Pulmonary artery endothelial cell (primary cell): ENCODE data around the gene TESPA1. TPM values are rescaled to one million over a fixed set of nuclear protein-coding genes. Genes with fewer than 3 reads are reported as not detected.
A peak's percentile ranks its signal among the peaks of the same experiment; 100 is the strongest.
"Not testable (repeated sequence)": the region's sequence is repeated elsewhere in the genome, so short reads cannot be mapped to it uniquely, and the experiment has no call there.

Source experiments
- DNase-seq: peaks from one replicate; pipeline ENCODE4 v3.0.0-alpha.2; 2011; ENCODE audit warnings: low read depth, low spot score
- total RNA-seq: library from RNA; depleted of rRNA; stranded (reverse); fragments of >200 nt; gene quantifications from 2 replicates; pipeline ENCODE4 v1.2.3, GENCODE V29; 2014

Gene TESPA1
- not detected in 2 replicates for total RNA-seq

GRCh38 chr12:54984658-54985376 is at the start of gene TESPA1:
Gene TESPA1, minus strand, starts transcription at chr12:54984762. Its CDS starts 10,200 bp downstream, at chr12:54974562.
- DNase-seq = no peak

DNA sequence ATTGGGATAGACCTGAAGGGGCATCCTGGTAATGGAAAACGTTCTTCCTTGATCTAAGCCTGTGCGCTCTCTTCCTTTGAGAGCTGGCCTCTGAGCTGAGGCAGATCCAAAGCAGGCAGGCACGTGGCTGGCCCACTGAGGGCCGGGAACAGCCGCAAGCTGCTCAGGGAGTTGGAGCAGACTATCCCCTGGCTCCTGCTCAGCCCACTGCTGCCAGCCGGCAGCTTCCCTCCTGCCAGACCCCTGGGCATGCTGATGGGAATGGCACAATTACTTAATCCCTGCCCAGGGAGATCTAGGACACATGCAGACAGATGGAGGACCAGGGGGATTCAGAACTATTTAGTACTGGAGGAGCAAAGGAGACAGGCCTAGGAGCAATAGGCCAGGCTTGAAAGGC is 49.7 kb upstream of the TESPA1 start:
- no peak for DNase-seq

GRCh38 chr12:55025508-55025907 is 40.9 kb upstream of the TESPA1 start:
- no peak for DNase-seq

DNA sequence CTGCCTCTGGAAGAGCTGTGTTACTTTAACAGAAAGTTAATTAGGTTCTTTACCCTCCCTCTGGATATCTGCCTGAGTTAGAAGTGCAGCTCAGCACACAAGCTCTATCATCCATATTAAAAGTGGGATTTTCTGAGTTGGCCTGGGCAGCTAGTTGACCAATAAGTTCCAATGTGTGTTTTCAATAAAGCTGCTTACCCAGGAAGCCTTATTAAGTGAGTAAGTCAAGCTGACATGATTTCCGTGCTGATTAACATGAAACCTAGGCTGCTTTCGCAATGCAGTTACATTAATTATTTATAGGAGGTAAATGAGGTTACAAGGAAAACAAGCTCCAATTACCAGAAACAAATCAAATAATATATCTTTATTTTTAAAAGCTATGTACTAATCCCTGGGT is 40.0 kb upstream of the TESPA1 start:
- DNase-seq = no peak

- DNase-seq = peak; percentile 11
Measured at GRCh38 chr12:55019784-55020183, 35.2 kb upstream of the TESPA1 start, which contains the start of gene NEUROD4. Gene NEUROD4, plus strand, starts transcription at chr12:55019974. Its CDS starts 6,466 bp downstream, at chr12:55026440.

DNA sequence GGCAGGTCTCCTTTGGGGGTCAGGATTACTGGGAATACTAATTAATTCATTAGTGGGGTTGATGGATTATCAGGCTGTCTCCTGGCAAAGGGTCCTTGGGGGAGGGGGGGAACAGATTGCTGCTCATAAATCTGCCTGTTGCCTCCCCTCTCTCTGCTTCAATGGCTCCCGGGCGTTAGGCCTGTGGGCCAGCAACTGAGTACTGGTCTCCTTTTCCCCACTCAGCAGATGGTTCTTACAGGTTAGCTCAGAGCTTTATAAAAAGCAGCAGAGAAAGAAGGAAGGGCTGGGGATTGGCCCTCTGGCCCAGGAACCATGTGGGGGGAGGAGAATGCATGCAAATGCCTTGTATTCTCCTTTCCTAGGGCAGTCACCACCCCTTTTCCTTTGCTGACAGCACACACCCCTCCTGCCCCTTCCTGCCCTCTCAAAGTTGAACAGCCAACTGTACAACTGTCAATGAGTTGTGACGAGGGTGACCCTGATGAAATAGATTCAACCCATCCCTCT is 32.9 kb upstream of the TESPA1 start:
- DNase-seq = no peak

GRCh38 chr12:55008944-55009585 is 24.5 kb upstream of the TESPA1 start:
- DNase-seq = no peak

DNA sequence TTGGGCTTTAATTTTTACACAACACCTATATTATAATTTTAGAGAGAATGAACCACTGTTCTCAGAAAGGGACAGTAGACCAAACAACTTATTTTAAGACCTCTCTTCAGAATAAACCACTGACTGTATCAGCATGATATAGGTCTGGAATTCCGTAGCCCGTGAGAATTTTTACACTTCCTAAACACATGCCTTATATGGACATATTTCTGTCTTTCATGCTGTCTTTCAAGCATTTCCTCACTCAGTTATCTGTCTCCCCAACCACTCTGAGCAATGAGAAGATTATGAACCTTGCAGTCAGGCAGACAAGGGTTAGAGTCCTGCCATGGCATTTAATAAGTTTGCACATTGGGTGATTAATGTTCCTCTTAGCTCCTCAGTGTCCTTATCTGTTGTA is 17.8 kb upstream of the TESPA1 start:
- DNase-seq = no peak

DNA sequence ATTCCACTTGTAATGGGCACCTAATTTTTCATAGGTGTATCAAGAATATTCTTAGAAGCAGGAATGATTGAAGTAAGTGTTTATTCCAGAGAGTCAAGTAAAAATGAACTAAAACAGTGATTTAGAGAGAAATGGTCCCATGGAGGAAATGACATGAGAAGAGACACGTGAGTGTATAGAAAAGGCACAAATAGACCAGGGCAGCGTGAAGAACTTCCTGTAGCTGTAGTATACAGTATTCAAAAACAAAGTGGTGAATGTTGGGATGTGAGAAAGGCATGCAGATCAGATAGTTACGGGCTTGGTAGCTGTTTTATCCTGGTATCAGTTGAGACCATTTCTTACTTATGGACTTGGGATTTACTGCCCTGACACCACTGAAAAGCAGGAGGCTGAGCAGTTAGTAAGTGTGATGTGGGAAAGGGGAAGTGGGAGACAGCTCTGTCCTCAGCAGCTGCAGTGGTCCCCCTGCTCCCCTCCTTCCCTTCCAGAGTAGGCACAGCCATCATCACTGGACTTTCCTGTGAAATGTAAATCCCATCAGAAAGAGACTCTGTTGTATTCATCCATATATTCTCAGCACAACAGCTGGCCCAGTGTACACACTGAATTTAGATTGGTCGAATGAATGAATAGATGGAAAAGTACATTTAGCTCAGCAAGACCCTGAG is 16.8 kb upstream of the TESPA1 start:
- DNase-seq = no peak

DNA sequence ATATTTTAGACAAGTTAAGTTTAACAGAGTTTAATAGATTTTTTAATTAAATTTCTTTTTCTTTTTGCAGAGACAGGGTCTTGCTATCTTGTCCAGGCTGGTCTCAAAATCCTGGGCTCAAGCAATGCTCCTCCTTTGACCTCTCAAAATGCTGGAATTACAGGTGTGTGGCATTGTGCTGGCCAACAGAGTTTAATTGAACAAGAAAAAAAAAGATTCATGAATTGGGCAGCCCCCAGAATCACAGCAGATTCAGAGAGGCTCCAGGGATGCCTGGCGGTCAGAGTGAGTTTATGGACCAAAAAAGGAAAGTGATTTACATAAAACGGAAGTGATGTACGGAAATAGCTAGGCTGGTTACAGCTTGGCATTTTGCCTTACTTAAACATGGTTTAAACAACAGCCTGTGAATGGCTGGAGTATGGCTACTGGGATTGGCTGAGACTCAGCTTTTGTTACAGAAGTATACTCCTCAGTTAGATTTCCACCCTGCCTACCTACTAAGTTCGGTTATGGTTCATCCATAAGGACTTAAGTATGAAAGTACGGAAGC is 14.5 kb upstream of the TESPA1 start:
- no peak for DNase-seq

DNA sequence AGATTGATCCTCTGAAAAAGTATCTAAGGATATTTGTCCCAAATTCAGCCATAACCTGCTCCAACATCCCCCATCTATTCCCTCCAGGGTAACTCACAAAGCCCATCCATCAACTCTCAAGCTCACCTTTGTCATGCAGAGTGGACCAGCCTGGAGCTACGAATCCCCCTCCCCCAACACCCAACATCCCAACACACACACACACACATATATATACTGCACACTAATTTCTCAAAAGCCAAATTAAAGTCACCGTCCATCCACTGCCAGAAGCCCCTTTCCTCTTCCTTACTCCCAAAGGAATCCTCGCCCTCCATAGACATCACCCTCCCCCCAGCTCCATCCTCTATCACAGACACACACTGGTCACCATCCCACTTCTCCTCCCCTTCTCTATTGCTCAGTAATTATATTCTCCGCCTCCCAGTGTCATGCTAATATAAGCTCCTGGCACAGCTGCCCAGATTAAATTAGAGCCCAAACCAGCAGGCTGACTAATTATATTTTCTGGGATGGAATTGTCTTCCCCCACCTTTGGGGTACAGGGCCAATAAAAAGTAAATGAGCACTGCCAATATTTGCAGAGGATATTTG is 13.5 kb upstream of the TESPA1 start:
- no peak for DNase-seq

GRCh38 chr12:54996205-54996604 is 11.6 kb upstream of the TESPA1 start:
- DNase-seq = no peak

DNA sequence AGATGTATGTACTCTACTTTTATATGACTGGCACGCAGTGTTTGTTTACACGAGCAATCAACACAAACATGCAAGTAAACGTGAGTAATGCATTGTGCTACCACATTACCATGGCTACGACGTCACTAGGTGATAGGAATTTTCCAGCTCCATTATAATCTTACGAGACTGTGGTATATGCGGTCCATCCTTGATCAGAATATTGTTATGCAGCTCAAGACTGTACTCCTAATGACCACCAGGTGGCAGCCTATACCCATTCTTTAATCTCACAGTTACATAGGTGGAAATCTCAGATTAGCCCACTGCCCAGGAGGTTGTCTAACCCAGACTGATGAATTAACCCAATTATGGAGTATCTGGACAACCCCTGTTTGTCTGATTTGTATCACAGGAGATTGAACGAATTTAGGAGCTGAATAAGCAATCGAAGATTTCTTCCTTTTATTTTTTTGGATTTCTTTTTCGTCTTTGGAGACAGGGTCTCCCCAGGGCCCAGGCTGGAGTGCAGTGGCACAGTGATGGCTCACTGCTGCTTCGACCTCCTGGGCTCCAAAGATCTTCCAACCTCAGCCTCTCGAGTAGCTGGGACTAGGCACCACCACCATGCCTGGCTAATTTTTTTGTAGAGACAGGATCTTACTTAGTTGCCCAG is 8.7 kb upstream of the TESPA1 start:
- DNase-seq = peak; percentile 15

- DNase-seq = no peak
Measured at GRCh38 chr12:54991991-54992375, 7.4 kb upstream of the TESPA1 start.

- DNase-seq = no peak
Measured at GRCh38 chr12:54991161-54991990, 6.8 kb upstream of the TESPA1 start.

DNA sequence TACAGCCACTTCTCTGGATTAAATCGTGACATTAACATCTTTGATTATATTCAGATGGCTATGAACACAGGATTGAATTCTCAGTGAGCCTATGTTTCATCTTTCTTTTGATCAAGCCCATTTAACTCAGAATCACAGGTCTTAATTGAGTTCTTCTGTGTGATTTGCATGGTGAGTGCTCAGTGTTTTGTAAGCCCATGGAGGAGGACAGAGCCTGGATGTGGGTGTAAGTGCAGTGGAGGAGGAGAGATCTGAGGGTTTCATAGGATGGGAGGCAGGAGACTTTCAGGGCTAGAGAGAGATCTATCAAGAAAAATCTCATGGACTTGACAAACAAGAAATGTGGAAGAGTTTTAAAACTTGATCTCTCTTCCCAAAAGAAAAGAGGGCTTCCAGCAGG is 5.3 kb upstream of the TESPA1 start:
- no peak for DNase-seq

DNA sequence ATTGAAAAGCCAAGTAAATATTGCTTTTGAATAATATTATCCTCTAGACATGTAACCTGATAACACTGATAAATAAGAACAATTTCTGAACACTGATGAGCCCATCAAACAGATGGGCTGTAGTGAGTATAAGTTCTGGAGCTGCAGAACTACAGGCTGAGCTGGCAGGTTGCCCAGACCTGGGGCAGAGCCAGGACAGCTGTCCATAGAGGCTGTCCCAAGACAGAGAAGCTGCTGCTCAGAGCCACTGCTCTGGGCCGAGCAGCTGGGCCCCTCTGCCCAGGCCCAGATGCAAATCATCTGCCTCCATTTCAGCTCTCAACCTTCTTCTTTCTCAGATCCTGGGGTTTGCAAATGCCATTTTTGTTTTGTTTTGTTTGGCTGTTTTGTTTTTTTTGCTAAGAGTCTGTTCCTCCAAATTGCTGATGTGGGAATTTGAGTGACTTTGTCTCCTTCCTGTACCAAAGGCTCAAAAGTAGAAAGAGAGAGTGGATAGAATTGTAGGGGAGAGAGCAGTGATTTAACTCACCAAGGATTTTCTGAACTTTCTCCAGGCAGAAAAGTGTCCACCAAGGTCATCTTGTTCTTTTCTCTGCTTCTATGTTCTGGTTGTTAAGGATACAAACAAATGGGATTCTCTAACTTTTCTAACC is 4.0 kb upstream of the TESPA1 start:
- no peak for DNase-seq

DNA sequence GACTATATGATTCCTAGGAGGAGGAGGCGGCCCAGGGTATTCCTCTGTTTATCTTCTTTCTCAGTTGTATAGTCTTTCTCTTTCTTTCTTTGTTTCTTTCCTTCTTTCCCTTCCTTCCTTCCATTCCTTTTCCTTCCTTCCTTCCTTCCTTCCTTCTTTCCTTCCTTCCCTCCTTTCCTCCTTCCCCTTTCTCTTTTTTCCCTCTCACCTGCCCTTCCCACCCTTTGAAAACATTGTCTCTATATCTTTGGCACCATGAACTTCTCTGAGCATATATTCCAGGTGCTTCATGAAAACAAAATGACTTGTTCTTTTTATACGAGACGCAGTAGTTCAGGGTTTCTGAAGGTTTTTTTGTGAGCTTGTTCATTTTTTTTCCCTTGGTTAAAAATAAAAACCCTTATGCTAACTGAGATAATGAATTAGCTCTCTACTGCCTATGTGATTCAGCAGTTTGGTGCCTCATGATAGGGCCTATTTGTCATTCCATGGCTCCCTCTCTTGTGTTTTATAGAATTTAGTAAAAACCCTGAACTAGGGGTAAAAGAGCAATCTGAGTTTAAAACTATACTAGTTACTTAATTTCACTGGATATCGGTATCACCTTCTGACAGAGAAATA is 3.2 kb upstream of the TESPA1 start:
- DNase-seq = no peak

GRCh38 chr12:54986773-54987172 is 2.2 kb upstream of the TESPA1 start:
- DNase-seq = not testable (repeated sequence)
